NK-92 treated with Interleukin-12 subunit alpha and Interleukin-12 subunit beta, amount 100 ng/mL, for 24 hours (cell line): ENCODE results near the gene RARB.

Experiments used
- DNase-seq: peaks from one replicate; lab custom pipeline; 2025; lab: John Stamatoyannopoulos, UW

The RARB gene

DNA sequence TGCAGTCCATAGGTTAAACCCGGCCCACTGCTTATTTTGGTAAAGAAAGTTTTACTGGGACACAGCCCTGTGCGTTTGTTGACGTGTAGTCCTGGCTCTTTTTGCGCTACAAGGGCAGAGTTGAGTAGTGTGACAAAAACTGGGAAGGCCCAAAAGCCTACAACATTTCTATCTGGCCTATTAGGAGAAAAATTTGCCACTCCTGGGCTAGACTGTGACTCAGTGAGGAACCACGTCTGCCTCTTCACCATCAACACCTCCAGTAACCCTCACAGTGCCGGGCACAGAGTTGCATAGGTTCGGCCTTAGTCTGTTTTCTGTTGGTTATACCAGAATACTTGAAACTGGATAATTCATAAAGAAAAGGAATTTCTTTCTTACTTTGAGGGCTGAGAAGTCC, 126.3 kb downstream of the RARB start:
- no peak for DNase-seq

DNA sequence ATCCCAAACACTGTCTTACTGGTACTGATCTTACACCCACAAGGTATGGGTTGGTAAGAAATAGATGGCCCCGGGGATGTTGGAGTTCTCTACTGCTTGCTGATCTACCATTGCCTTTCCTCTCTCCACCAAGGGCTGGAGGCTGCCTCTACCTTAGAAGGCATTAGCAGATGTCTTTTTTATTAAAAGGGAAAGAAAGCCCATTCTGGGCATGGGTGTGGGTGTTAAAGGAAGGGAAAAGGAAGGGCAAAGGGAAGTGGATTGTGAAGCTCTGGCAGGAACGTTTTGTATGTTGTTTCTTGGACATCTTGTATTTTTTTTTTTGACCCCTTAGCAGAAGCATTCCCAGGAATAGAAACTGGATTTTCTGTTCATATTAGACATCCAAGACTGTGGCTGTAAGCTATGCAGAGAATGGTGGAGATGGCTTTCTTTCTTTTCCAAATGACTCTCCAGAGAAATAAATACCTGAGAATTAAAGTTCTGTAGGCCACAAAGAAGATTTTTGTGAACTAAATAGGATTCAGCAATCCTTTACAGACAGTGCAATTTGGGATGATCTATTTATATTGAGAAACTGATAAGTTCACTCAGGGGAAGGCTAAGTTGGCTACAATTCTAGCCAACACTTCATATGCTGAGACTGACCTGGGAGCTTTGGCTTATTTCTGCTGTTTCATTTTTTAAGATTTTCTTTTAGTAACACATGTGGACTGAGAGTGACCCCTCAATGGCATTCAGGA, 127.8 kb downstream of the RARB start:
- no peak for DNase-seq

DNA sequence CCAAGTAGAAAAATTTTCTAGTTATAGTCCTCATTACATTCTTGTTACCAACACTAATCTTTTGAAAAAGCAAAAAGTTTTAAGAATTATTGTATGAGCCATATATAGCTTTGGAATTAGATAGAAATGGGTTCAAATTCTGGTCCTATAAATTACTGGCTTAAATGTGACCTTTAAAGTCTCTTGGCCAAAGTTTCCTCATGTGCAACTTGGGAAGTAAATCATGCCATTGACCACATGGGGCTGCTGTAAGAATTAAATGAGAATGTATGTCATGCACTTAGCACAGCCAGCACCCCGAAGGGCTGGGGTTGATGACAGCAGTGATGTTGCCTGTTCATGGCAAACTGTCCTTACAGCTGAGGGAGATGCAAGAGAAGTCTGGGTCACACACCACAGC, 128.4 kb downstream of the RARB start:
- DNase-seq = no peak

DNA sequence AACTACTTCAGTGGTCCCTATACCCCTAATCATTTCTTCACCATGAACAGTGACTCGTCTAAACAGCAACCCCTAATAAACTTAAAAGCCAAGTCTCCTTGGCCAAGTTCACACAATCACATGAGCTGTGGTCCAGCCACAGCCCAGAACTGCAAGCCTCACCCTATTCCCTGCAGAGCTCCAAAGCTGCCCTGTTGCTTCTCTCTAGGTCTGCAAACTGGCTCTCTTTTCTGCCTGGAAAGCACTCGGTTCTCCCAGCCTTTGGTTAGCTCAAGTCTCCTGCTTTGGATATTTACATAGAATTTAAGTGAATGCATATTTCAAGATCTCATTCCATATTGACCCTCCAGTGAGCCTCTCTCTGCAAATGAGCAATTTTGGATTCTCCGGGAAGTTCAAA, 129.6 kb downstream of the RARB start:
- DNase-seq = no peak

DNA sequence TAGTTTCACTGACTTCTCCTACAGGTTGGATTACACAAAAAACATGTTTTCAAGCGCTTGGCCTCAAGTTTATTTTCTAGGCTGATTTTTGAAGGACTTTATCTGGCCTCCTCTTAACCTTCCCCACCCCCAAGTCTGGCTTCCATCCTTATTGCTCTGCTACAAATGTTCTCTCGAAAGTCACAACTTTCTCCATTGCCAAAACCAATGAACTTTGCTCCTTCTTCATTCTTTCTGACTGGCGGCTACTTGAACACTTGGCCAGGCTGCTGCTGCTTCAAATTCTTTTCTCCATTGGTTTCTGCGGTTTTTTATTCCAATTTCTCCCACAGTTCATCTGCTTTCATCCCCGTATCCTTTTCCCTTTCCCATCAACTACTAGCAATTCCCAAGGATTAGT, 130.1 kb downstream of the RARB start:
- DNase-seq = no peak

DNA sequence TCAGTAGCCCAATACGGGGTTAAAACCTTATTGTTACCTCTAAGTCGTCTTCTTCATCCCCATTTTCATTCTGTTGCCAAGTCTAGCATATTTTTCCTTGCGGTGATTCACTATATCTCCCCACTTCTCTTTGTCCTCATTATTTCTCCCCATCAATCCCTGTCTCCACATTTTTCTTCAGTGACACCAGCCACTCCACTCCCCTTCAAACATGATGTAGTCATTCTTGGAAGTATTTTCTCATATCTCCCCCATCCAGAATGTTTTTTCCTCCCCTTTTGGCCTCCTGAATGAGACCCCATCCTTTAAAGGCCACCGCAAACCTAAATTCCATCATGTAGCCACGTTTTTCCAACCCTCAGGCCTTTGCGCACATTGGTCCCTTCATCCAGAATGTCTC, 130.7 kb downstream of the RARB start:
- no peak for DNase-seq

DNA sequence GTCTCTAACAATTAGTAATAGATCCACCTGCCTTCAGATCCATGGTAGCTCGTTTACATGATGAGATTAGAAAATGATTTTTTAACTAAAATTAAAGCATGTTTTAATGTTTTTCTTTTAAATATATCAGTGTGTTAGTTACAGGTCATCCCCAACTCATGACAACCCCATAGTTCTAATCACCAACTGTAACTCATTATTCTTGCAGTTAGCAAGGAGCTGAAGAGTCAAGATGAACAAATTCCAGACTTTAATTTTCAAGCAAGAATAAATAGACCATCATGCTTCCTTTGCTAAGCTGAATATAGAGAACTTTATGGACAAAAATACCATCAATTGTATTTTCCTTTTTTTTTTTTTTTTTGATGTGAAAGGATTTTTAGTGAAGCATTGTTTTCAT, 135.5 kb downstream of the RARB start:
- DNase-seq = no peak

DNA sequence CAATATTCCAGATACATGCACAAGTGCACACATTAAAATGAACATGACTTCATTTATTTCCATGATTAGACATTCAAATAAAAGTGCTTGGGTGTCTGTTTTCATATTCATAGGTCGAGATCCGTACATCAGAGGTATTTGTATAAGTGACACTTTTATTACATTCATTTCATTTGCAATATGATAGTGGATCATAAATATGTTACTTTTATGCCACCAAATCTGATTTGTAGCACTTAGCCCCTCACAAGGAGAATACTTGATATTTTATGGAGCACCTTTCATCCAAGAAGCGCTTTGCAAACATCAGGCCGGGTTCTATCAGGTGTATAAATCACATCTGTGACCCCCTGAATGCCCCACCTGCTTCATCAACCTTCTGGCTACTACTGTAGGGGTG, 136.0 kb downstream of the RARB start:
- no peak for DNase-seq

DNA sequence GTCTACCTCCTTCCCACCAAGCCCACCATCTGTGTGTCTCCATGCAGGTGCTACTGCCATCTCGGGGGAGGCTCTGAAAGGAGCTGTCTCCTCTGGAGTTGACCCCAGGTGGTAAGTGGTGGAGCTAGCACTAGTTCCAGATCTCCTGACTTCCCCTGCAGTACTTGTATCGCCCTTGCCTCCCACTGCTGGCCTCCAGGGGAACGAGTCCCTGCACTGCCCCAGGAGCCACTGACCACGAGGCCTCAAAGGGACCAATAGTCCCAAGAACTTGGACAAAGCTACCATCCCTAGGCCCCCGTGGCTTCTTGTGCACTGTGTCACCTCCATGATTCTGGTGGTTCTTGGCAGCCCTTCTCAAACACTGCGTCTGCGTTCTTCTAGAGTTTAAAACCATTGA, 137.7 kb downstream of the RARB start:
- DNase-seq = no peak

DNA sequence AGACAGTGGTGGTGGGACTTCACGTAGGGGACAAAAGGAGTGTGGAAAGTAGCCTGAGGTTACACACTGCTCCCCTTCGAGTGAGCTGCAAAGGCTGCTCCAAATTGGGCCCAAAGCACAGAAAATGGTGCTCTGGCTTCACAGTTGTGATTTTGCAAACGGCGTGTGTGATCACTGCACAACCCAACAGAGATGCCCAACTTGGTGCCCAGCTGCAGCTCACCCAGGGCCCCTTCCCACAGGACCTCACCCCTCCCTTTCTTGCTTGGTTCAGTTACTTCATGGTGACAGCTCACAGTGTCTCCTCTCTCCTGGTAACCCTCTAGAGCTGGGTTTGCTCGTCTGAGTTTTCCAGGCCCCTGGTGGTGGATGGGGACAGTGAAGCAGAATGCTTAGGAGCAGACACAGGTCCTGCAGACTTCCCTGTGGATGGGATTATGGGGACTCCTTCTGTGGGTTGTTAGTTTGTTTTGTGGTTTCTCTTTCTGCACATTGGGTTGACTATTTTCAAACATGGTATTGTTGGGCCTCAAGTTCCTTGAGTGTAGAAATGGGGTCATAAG, 138.4 kb downstream of the RARB start:
- no peak for DNase-seq

DNA sequence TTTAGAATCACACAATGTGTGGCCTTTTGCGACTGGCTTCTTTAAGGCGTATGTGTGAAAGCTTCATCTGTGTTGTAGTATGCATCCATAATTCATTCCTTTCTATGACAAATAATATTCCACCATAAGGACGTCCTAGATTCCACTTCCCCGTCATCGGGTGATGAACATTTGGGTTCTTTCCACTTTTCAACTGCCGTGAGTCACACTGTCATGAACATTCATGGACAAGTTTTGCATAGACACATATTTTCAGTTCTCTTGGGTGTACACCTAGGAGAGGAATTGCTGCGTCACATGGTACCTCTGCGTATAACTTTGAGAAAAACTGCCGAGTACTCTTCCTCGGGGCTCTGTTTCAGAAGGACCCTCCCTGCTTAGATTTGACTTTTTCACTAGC, 139.3 kb downstream of the RARB start:
- no peak for DNase-seq

DNA sequence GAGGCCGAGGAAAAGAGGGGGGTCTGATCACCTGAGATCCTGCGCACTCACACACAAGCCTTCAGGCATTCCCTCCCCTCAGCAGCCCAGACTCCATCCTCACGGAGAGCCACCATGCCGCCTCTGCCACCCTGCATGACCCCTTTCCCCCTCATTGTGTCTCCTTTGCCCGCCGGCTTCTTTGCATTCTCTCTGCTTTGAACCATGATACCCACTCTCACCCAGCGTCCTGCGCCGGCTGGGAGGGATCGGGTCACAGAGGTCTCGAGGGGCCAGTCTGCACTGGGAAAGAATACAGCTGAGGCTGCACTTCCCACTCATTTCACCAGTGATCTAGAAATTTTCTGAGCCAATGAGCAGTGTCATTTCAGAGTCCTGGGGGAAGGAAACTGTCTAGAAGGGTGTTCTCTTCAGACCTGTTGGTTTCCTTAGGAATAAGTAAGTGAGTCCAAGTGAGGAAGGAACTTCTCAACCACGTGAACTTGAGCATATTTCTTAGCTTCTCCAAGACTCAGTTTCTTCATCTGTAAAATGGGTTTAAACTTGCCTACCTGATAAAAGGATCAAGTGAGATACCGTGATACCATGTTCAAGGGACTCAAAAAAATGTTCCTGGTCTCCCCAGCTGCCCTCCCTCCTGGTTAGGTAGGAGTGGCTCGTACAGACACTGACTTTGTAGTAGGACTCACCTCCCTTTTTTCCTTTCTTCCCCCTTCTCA, 139.9 kb downstream of the RARB start:
- DNase-seq = no peak

DNA sequence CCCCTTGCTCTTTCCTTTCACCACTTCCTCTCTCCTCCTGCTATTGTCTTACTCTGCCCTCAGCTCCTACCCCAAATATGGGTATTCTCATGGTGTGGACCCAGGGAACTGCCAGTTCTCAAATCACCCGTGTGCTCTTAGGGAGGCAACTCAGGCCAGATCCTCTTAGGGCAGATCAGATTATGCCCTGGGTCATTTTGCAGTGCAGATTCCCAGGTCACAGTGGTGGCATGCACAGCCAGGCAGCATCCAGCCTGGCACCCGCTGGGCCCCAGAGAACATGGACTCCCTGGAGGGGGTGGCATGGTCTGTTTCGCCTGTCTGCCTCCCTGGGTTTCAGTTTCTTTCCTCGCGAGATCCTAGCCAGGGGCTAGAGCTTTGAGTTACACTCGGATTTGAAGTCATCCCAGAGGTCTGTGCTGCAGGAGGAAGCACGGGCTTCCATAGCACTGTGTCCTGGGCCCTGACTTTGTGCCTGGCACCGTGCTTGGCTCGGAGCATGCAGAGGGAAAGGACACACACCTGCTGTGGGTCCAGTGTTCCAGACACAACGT, 140.5 kb downstream of the RARB start:
- no peak for DNase-seq

DNA sequence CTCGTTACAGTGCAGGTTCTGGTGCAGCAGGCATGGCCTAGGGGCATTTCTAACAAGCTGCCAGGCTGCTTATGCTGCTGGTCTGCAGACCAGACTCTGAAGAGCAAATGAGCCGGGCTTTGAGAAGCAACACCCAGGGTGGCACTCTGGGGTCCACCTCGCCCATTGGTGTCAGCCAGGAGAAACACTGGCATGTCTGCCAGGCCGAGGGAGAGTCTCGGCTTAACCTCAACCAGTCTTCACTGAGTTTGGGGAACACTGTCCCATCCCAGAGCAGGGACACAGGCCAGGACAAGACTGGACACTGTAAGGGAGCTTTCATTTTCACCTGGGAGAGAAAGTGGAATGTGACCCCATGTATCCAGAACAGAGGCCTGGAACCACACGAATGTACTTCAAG, 143.2 kb downstream of the RARB start:
- no peak for DNase-seq

DNA sequence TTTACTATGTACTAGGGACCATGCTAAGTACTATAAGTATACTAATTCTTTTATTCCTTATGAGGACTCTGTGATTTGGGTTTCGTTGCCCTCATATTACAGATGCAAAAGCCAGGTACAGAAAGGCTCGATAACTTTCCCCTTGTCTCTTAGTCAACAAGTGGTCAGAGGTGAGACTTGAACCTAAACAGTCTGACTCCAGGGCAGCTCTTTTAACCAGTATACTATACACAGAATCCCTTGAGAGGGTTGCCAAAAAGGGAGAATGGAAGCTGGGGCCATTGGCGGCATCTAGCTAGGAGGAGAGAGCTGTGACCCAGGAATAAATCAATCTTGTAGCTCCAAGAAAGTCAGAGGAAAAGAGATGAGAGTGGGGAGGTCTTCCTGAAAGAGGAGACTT, 144.3 kb downstream of the RARB start:
- DNase-seq = no peak

DNA sequence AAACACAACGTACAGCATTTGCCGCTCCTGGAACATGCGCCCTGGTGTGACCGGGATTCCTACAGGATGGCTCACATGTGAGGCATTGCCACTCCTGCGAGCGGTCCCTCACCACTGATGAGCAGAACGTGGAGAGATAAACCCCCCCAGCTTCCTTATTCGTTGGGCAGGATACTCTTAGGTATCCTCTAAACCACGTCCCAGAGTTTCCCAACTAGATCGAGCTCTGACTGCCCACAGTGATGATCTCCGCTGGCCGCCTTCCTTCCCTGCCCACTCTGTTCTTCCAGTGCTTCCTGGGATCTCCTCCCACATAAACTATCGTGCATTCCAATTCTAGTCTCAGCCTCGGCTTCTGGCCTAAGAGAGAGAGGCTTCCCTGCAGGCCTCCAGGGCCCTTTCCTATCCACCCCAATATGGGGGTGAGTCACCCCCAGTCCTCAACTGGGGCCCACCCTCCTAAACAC, 144.9 kb downstream of the RARB start:
- no peak for DNase-seq

DNA sequence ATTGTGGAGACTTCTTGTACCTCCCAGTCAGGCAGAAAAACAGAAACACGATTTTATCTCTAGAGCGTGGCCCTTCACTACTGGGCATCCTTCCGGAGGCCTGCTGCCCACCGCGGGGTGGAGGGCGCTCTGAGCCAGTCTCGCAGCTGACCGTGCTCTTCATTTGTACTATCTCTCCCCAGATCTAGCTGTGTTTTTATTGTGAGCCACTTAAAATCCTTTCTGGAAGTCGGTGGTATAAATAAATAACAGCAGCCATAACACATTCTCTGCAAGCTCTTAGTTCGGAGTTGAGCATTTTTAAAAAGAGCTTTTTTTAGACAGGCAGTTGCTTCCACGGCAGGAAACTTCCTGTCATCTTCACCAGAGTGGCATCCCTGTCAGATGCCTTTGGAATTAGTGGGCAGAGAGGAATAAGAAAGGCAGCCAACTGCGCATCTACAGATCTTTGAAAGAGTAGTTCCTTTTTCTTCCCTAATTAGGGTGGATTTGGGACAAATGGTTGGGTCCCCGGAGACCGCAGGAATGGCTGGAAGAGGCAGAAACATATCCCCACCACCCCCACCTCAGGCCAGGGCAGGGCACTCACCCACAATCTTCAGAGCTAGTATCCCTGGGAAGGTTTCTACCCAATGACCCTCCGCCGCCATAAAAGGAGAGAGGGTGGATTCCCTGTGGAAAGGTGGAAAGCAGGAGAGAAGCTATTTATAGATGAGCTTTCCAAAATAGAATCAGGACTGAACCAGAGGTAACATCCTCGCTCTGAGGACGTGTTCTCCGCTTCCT, 145.5 kb downstream of the RARB start:
- no peak for DNase-seq

DNA sequence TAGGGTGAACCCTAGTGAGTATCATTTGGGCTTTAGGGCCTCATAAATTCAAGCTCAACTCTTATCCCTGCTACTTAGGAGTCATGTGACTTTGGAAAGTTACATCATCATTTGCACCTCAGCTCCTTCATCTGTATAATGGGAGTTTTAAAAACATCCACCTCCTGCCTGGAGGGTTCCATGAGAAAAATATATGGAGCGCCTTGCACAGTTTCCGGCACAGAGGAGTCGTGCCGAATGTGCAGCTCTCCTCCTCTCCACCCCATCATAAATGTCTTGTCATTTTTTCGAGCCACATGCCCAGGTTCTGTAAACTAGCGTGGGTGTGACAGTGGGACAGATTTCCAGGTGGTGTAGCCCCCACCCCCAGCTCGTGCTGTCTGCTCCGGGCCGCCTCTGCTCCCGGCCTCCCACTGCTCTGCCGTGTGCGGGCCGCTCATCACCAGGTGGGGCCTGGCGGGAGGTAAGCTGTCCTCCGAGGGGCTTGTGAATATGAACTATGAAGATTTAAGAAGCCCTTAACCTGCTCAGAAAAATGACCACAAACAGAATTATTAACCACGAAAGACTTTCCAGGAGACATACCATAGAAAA, 146.2 kb downstream of the RARB start:
- no peak for DNase-seq

DNA sequence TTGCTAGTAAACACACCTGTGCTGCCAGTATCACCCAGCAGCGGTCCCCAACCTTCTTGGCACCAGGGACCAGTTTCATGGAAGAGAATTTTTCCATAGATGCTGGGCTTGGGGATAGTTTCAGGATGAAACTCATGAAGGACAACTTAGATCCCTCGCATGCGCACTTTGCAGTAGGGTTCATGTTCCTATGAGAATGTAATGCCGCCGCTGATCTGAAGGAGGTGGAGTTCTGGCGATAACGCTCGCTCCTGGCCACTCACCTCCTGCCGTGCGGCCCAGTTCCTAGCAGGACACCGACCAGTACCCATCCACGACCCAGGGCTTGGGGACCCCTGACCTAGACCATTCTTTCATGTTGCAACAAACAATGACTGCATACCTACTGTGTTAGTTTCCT, 146.9 kb downstream of the RARB start:
- DNase-seq = no peak

DNA sequence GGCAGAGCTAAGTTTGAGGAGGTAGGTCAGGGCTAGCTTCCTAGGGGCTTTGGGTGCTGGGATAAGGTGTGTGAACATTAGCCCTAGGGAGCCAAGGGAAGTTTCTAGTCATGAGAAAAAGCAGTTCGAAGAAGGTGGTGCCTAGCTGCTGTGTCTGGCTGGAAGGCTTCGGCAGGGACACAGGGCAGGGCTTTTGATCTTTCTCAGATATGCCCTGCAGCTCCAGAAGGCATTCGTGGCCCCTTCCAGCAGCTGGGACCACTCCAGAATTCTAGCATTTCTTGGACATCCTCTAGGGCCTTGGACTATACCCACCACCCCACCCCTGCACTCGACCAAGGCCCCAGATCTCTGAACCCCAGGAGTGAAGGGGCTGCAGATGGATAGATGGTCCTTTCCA, 148.1 kb downstream of the RARB start:
- no peak for DNase-seq

DNA sequence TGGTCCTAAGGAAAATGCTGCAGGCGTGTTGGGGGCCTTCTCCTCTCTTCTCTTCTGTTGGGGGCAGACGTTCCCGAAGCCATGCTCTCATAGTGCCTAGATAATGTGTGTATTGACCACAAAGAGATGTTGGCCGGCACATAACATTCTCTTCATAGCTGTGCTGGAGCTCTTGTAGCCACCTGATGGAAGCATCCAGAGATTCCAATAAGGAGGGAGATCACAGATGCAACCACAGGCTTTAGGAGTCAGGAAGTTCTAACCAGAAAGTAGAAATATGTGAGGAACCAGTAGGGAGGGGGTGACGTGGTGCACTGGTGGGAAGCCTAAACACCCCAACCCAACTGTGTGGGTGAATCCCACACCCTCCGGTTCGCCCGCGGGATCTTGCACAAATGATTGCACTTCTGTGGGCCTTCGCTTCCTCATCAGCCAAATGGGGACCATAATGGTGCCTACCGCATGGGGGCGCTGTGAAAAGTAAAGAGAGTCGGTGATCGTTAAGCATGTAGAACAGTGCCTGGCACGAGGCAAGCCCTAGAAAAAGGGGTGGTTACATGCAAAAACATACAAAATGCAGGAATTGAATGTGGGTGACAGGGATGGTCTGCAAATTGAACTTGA, 148.9 kb downstream of the RARB start:
- DNase-seq = no peak

DNA sequence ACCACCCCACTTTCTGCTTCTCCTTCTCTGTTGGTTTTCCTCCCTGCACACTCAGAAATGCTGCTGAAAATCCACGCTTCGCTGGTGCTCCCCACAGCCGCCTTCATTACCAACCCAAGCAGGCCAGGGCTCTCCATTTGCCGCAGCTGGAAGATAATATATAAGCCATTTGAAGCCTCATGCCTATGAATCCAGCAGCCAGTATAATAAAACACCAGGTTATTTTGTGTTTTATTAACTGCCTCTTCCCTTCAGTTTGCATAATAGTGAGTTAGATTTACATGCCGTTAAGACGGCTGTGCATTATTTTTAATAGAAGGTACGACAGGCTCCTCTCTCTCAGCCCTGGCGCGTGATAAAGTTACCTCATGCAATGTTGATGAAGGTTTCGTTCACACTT, 150.0 kb downstream of the RARB start:
- DNase-seq = no peak
